Caco-2 (cell line): ENCODE data around the gene CTCF. TPM values are rescaled to one million over a fixed set of nuclear protein-coding genes. Genes with fewer than 3 reads are reported as not detected.

ENCODE experiments used
- BruUV-seq: library from RNA; stranded (reverse); fragments of 400-500 nt; replicated peaks from 2 replicates; lab custom pipeline; 2021; lab: Mats Ljungman, UMichigan
- CTCF ChIA-PET: fragments of 300-600 bp; sonication (Branson Sonifier 250); formaldehyde crosslinking; loops from one replicate; lab custom pipeline; 2022; ENCODE audit warnings: antibody characterized with exemption; lab: Charles Lee
- POLR2A ChIA-PET: fragments of 300-600 bp; sonication (Branson Sonifier 250); formaldehyde crosslinking; loops from one replicate; lab custom pipeline; 2022; ENCODE audit warnings: antibody characterized with exemption; lab: Charles Lee
- DNase-seq, 2 experiments: peaks; one replicate each; pipeline versions ENCODE4 v3.0.0 to v3.0.0-alpha.2; 2020 to 2022
- H3K27me3 ChIP-seq: replicated peaks from 2 replicates; pipeline ENCODE4 v1.6.0; 2011; ENCODE audit warnings: low read length; ENCODE audit not compliant: control insufficient read depth, insufficient read depth
- H3K36me3 ChIP-seq: 2 replicates; pipeline ENCODE4 v1.5.1; 2011; ENCODE audit warnings: low read length; ENCODE audit not compliant: control insufficient read depth, insufficient read depth
- H3K4me1 ChIP-seq: fragments of 250-450 bp; sonication (Bioruptor Pico); 2 replicates; pipeline ENCODE4 v1.5.1; 2020; ENCODE audit warnings: mild to moderate bottlenecking
- H3K4me3 ChIP-seq: 2 replicates; pipeline ENCODE4 v1.5.1; 2011; ENCODE audit warnings: low read depth, mild to moderate bottlenecking, control low read depth, low read length
- H3K9me3 ChIP-seq: fragments of 250-450 bp; sonication (Bioruptor Pico); 2 replicates; pipeline ENCODE4 v1.5.1; 2020; ENCODE audit warnings: mild to moderate bottlenecking, moderate library complexity
- H3K27ac Mint-ChIP-seq: one replicate; pipeline ENCODE4 v1.8.0; 2022; ENCODE audit warnings: mixed read lengths; ENCODE audit not compliant: unreplicated experiment
- H3K27me3 Mint-ChIP-seq: one replicate; pipeline ENCODE4 v1.8.0; 2022; ENCODE audit warnings: mixed read lengths; ENCODE audit not compliant: insufficient read depth, unreplicated experiment
- H3K36me3 Mint-ChIP-seq: one replicate; pipeline ENCODE4 v1.8.0; 2022; ENCODE audit warnings: mild to moderate bottlenecking, mixed read lengths; ENCODE audit not compliant: insufficient read depth, unreplicated experiment
- H3K4me1 Mint-ChIP-seq: one replicate; pipeline ENCODE4 v1.8.0; 2022; ENCODE audit warnings: low read depth, mixed read lengths; ENCODE audit not compliant: unreplicated experiment
- H3K4me3 Mint-ChIP-seq: one replicate; pipeline ENCODE4 v1.8.0; 2022; ENCODE audit warnings: mild to moderate bottlenecking, moderate library complexity, mixed read lengths; ENCODE audit not compliant: unreplicated experiment
- H3K9me3 Mint-ChIP-seq: one replicate; pipeline ENCODE4 v1.8.0; 2022; ENCODE audit warnings: mixed read lengths; ENCODE audit not compliant: unreplicated experiment
- CTCF ChIP-seq, 2 experiments: fragments of 200-600 bp in 1 of 2; IDR thresholded peaks; 1 replicate in 1 of 2; 2 replicates in 1 of 2; pipeline versions ENCODE4 v1.5.1 to v1.8.0; 2011 to 2022; ENCODE audit warnings: antibody characterized with exemption in 1 of 2, control low read depth in 1 of 2, inconsistent platforms in 1 of 2, low read depth in 1 of 2, low read length in 1 of 2, mild to moderate bottlenecking in 1 of 2, moderate library complexity in 1 of 2; ENCODE audit not compliant: insufficient read depth in 1 of 2, severe bottlenecking in 1 of 2, unreplicated experiment in 1 of 2
- intact Hi-C: fragments of 100-400 bp; cut with micrococcal nuclease; formaldehyde crosslinking; loops from one replicate; pipeline ENCODE4 v1.10.0; 2022; ENCODE audit not compliant: unreplicated experiment
- total RNA-seq: library from RNA; stranded (reverse); gene quantifications from 2 replicates; pipeline ENCODE4 v1.2.3, GENCODE V29; 2022

The CTCF gene
- total RNA-seq, 1 experiment from 2014 or later, result 67.8 TPM

DNA sequence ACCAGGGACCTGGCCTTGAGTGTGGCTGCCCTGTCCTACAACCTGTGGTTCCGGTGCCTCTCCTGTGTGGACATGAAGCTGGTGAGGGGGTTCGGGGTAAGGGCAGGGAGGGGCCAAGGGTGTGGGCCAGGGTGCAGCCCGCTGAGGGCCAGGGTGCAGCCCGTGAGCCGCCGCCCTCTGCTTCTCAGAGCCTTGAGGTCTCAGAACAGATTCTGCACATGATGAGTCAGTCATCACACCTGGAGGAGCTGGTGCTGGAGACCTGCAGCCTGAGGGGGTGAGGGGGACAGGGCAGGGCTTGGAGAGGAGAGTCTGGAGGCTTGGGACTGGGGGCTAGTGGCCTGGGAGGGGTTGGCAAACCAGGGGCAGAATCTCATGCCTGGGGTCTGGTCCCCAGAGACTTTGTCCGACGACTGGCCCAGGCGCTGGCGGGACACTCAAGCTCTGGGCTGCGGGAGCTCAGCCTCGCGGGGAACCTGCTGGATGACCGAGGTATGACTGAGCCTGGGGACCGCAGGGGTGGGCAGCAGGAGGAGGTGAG lies 84.9 kb downstream of the CTCF start:
- intact Hi-C loops, result no loop called here
- POLR2A ChIA-PET, result no interaction called here

GRCh38 chr16:67647681-67648080 lies 85.4 kb downstream of the CTCF start:
- TF ChIP-seq CTCF (IDR thresholded peaks at IDR 0.05; ENCODE audit: insufficient read depth in 1 of 2, low read depth in 1 of 2, low read length in 1 of 2, severe bottlenecking in 1 of 2, unreplicated experiment in 1 of 2), result no peak
- no peaks in the 10 kb centered on the region for H3K27me3 ChIP-seq
- intact Hi-C loops, result no loop called here
- peaks cover 4% of the 10 kb centered on the region; the same call in 1 of the 2 replicates for H3K4me1 ChIP-seq
- H3K36me3 Mint-ChIP-seq, result peaks cover 2% of the 10 kb centered on the region
- DNase-seq, result no peak
- no peaks in the 10 kb centered on the region for H3K4me1 Mint-ChIP-seq
- H3K4me3 ChIP-seq, result no peak overlapping the region
- ChIA-PET CTCF (interaction anchor here (0.6 to 1.0 kb wide), 3 partner anchors 101 to 127 kb away, joined by 4 to 8 read pairs (median 5); no protein-coding TSS in a partner anchor), POLR2A (no interaction called here)
- BruUV-seq, result no TSS peak
- no peak overlapping the region for H3K27ac Mint-ChIP-seq
- no peaks in the 10 kb centered on the region for H3K9me3 ChIP-seq
- H3K4me3 Mint-ChIP-seq, result no peak overlapping the region
- H3K36me3 ChIP-seq, result no peaks in the 10 kb centered on the region
- H3K9me3 Mint-ChIP-seq, result no peaks in the 10 kb centered on the region
- no peaks in the 10 kb centered on the region for H3K27me3 Mint-ChIP-seq

More for the DNA sequence above, 84.9 kb downstream of the CTCF start:
- CTCF ChIA-PET, result interaction anchor here (0.6 to 1.0 kb wide), 3 partner anchors 100 to 126 kb away, joined by 4 to 8 read pairs (median 5); no protein-coding TSS in a partner anchor
- no peak for TF ChIP-seq CTCF (IDR thresholded peaks at IDR 0.05; ENCODE audit: insufficient read depth in 1 of 2, low read depth in 1 of 2, low read length in 1 of 2, severe bottlenecking in 1 of 2, unreplicated experiment in 1 of 2)
- Histone ChIP-seq H3K9me3 (no peaks in the 10 kb centered on the region), H3K27me3 (no peaks in the 10 kb centered on the region), H3K36me3 (no peaks in the 10 kb centered on the region), H3K4me3 (no peak overlapping the region), H3K4me1 (peaks cover 4% of the 10 kb centered on the region; the same call in 1 of the 2 replicates)
- Mint-ChIP-seq H3K9me3 (no peaks in the 10 kb centered on the region), H3K4me3 (no peak overlapping the region), H3K4me1 (no peaks in the 10 kb centered on the region), H3K36me3 (peaks cover 7% of the 10 kb centered on the region), H3K27me3 (no peaks in the 10 kb centered on the region), H3K27ac (no peak overlapping the region)
- DNase-seq, result no peak
- BruUV-seq, result no TSS peak

DNA sequence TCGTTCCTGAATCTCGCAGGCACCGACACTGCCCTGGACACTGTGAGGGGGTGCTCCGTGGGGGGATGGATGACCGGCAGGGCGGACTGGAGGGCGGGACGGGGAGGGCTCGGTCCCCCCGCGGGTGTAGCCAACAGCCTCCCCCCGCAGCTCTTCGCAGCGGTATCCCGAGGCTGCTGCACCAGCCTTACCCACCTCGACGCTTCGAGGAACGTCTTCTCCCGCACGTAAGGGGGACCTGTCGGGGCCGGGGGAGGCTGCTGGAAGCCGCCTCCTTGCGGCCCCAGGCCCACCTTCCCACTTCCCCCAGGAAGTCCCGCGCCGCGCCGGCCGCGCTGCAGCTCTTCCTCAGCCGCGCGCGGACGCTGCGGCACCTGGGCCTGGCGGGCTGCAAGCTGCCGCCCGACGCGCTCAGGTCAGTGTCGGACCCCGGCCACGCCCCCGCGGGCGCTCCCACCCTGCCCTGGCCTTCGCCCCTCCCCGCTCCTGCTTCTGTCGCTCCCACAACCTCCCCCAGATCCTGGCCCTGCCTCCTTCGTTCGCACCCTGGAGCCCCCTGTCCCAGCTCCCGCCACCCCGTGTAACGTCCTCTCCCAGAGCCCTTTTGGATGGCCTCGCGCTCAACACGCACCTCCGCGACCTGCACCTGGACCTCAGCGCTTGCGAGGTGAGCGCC lies 85.9 kb downstream of the CTCF start:
- no peak for DNase-seq
- no peaks in the 10 kb centered on the region for H3K27me3 Mint-ChIP-seq
- no peak overlapping the region for H3K4me3 Mint-ChIP-seq
- Histone ChIP-seq H3K36me3 (no peaks in the 10 kb centered on the region), H3K9me3 (no peaks in the 10 kb centered on the region), H3K27me3 (no peaks in the 10 kb centered on the region), H3K4me1 (peaks cover 6% of the 10 kb centered on the region), H3K4me3 (no peak overlapping the region)
- ChIA-PET POLR2A (no interaction called here), CTCF (interaction anchor here (0.6 to 1.3 kb wide), 3 partner anchors 95 to 127 kb away, joined by 4 to 5 read pairs (median 4); no protein-coding TSS in a partner anchor)
- H3K27ac Mint-ChIP-seq, result no peak overlapping the region
- H3K36me3 Mint-ChIP-seq, result no peaks in the 10 kb centered on the region
- H3K9me3 Mint-ChIP-seq, result no peaks in the 10 kb centered on the region
- intact Hi-C loops, result no loop called here
- BruUV-seq, result no TSS peak
- no peaks in the 10 kb centered on the region for H3K4me1 Mint-ChIP-seq
- no peak for TF ChIP-seq CTCF (IDR thresholded peaks at IDR 0.05; ENCODE audit: insufficient read depth in 1 of 2, low read depth in 1 of 2, low read length in 1 of 2, severe bottlenecking in 1 of 2, unreplicated experiment in 1 of 2)
